NCI-H446 treated with DMSO at 0.1 percent for 48 hours (cell line): ENCODE data around the gene SEMA4B.
"Not testable (repeated sequence)": the region's sequence is repeated elsewhere in the genome, so short reads cannot be mapped to it uniquely, and the experiment has no call there.

ENCODE experiments used
- DNase-seq: peaks from one replicate; lab custom pipeline; 2025; lab: John Stamatoyannopoulos, UW

Gene SEMA4B

DNA sequence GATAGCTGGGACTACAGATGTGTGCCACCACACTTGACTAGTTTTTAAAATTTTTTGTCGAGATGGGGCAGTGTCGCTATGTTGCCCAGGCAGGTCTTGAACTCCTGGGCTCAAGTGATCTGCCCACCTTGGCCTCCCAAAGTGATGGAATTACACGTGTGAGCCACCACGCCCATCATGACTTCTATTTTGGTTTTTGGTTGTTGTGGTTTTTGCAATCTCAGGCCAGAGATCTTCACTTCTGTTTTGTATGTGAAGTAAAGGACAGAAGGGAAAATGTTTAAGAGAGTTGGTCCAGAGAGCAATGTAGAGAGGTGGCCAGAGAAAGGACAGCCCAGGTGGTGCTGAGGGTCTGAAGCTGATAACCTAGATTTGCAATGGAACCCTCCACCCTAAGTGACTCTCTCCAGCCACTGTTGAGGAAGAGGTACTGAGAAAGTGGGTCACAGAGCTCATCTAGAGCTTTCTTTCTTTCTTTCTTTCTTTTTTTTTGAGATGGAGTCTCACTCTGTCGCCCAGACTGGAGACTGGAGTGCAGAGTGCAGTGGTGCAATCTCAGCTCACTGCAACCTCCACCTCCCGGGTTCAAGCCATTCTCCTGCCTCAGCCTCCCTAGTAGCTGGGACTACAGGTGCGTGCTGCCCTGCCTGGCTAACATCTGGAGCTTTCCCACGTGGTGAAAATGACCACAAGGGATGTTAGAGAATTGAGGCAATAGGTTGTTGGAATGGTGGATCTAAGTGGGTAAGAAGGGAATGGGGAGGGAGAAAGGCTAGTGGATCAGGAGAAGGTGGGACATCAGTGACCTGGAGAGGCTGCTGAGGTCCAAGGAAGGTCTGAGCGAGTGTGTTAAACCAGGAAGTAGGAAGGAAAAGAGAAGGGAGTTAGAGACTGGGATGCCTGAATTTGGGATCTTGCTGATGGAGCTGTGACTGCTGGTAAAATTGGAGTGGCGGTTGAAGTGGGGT lies 22.4 kb upstream of the SEMA4B start:
- DNase-seq, result no peak

GRCh38 chr15:90181776-90182175 lies 19.4 kb upstream of the SEMA4B start:
- DNase-seq, result no peak

DNA sequence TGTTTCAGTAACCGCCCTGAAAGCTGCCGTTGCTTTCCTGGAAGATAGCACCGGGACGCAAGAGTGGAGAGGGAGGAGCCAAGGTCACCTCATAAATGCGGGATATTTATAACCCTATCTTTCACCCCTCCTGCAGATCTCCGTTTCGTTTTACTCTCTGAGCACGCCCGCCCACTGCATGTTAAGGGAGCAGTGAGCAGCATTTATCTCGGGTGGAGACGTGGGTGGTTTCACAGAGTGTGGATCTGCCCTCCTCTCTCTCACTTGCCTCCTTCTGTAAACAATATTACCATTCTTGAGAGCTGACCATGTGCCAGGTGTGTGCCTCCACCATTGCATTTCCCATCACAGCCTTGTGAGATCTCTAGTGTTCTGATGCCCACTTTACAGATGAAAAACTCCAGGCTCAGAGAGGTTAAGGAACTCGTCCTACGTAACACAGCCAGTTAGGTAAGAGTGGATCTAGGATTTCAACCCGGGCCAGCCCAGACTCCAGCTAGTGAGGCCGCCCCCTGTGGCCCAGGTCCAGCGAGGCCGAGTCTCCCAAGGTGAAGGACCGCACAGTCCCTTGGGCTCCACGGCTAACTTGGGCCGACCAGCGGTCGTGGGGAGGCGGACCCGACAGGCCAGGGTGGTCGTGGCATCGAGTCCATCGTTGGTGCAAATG lies 16.9 kb upstream of the SEMA4B start:
- DNase-seq, result no peak

DNA sequence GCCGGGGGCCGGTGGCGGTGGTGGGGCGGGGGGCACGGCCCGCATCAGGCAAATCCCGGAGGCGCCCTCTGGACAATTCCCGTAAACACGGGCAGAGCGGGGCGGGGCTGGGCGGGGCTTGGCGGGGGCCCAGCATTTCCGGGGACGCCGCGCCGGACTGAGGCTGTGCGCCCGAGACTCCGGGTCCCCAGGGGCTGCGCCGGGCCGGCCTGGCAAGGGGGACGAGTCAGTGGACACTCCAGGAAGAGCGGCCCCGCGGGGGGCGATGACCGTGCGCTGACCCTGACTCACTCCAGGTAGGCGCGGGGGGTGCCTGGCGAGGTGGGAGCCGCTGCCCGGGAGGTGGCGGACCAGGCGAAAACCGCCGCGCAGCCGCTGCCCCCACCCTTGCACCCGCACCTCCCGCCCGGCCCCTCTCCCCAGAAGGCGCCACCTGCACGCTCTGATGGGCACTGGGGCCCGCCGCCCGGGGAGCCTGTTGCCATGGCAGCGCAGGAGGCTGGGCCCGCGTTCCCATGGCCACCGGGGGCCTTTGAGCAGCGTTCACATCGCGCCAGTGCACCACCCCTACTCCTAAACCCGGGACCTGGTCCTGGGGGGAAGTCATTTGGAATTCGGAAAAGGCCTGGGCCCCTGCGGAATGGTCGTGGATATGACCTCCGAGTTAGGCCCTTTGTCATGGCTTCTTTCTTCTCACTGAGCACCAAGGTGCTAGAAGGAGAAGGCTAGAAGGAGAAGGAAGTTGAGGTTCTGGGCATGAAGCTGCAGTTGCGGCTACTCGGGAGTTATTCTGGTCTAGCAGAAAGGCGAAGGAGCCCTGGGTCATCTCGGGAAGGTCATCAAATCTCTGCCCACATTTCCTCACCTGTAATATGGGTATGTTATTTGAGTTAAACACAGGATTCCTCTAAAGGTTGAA lies 16.1 kb upstream of the SEMA4B start:
- no peak for DNase-seq

GRCh38 chr15:90187257-90187868 lies 13.8 kb upstream of the SEMA4B start:
- no peak for DNase-seq

- DNase-seq, result not testable (repeated sequence)
Measured at GRCh38 chr15:90188065-90188464, 13.1 kb upstream of the SEMA4B start.

DNA sequence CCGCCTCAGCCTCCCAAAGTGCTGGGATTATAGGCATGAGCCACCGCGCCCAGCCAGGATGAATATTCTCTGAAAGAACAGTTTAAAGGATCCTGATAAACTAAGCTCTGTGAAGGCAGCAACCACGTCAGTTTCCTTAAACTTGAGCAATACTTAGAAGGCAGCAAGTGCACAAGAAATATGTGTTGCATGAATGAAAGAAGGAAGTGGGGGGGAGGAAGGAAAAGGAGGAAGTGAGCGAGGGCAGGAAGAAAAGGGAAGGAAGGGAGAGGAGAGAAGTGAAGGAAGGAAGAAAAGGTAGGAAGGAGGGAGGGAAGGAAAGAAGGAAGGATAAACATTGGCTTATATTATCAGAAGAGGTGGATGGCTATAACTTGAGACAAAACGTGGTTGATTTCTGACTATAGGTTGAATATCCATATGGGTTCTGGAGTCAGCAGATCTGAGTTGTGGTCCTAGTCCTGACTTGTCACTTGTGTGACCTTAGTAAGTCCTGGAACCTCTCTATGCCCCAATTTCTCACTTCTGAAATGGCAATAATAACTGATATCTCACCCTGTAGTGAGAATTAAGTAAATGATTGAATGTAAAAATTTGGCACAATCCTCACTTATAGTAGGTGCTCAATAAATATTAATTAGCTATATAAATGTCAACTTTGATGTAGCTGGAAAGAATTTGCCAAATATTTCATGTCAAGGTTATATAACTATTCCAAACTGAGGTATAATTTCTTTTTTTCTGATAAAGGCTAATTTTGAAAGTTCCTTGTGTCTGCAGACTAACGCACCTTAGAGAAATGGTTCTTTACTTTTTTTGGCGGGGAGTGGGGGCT lies 12.0 kb upstream of the SEMA4B start:
- DNase-seq, result no peak

DNA sequence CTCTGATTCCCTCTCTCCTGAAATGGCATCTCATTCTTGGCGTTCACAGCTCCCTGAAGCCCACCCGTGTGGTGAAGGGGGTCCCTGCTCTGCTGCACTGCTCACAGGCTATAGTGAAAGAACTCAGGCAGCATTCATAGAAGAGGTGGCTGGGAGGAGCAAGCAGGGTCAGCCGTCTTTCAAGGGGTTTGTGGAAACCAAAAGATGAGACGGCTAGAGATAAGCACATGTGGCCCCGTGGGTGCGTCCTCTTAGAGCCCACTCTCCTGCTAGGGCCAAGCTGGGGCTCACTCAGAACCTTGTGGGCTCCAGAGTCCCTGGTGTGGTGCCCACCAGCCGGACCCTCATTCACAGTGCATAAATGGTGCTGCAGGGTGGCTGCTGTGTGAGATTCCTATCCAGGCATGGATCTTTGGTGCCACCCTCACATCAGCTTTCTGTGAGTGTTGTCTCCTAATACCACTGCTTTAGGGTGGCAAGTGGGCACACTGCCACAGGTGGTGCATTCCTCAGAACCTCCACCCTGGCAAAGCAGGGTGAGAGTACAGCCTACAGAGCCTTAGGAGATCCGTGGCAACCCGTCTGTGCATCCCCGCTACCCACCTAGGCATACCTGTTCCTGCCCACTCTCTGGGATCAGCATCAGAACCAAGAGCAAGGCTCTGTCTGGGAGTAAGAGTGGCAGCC lies 11.2 kb upstream of the SEMA4B start:
- no peak for DNase-seq

DNA sequence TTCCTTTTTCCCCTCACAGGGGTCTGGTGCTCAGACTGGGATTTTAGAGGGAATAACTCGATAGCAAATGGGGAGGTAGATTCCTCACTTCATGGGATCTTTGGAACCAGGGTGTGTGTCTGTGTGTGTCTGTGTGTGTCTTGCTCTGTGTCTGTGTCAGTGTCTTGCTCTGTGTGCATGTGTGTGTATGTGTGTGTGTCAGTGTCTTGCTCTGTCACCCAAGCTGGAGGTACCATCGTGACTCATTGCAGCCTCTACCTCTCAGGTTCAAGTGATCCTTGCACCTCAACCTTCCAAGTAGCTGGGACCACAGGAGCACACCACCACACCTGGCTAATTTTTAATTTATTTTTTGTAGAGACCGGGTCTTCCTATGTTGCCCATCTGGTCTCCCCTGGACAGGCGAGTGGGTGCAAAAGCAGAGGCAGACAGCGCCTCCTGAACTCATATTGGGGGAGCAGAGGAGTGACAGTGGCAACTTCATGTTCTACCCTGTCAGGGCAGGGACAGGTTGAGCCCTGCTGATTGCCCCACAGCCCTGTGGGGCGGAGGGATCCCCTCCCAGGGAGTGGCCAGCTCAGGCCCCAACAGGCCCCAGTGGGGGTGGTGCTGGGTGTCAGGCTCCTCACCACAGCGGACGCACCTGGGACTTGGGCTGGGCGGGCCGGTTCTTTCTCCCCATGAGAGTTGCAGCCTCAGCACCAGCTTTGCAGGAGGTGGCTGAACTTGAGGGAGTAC lies 10.4 kb upstream of the SEMA4B start:
- no peak for DNase-seq

DNA sequence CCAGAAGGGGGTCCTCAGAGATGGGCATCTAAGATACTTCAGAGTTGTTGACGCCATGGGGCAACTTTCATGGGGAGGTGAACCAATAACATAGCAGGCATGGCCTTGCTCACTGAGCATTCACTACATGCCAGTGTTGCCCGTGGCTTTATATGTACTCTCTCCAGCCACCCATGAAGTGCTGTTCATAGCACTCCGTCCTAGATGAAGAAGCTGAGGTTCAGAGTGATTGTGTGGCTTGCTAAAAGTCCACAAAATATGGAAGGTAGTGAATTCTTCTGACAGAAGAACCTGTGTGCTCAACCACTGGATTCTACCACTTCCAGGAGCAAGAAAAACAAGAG lies 9.8 kb upstream of the SEMA4B start:
- no peak for DNase-seq

DNA sequence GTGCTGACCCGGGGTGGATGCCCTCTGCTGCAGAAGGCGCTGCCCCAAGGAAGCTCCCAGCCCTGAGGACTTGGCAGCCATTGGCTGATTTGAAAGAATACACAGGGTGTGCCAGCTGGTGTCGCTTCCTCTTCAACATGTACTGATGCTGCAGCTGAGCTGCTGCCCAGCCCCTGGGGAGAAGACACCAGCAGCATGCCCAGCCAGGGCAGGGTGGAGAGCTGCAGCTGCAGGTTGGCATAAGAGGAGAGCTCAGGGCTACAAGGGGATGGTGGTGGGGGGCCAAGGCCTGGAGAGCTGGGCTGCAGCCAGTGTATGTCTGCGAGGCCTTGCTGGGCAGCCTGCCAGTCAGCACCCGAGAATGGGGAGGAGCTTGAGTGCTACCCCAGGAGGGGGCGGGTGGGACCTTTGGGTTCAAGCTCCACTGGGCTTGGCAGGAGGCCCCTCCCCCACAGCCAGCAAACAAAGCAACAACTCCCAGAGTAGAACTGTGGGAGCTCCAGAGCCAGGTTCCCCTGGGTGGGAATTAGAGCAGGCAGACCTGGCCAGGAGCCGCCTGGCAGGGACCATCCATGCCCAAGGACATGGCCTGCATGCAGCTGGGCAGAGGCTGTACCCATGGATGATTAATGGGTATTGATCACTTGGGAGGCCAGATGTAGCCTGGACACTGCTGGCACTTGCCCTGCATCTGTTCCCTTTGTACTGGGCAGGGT lies 9.2 kb upstream of the SEMA4B start:
- peak; percentile 72 for DNase-seq

DNA sequence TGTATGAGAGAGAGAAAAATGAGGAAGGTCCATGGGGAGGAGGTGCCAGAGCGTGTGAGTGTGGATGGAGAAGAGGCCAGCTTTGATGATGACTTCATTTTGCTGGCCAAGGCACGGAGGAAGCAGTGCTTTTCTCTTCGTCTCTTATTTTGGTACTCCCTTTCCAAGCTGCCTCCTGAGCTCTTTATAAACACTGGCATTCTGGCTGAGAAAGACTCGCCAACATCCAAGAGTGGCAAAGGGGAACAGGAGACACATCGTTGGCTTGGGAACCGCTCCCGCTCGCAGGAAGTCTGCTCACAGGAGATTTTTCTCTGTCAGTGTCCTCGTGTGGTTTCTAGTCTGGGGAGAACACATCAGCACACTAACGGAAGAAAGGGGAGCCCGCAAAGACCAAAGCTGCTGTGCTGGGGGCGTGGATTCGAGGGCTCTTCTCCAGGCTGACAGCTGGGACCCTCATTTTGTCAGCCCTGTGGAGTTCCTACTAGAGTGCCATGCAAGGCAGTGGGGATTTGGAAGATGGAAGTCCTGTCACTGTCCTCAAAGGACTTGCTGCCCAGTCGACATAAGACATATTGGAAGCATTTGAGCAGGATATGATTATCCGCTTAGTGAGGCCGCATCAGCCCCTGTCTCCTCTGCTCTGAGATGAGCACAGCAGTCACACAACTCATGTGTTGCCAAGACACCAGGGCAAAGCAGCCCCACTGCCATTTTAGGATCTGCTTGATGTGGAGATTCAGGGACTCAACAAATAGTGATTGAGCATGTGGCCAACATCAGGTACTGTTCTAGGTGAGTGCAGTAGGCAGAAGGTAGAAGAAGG lies 8.0 kb upstream of the SEMA4B start:
- peak; percentile 48 for DNase-seq

DNA sequence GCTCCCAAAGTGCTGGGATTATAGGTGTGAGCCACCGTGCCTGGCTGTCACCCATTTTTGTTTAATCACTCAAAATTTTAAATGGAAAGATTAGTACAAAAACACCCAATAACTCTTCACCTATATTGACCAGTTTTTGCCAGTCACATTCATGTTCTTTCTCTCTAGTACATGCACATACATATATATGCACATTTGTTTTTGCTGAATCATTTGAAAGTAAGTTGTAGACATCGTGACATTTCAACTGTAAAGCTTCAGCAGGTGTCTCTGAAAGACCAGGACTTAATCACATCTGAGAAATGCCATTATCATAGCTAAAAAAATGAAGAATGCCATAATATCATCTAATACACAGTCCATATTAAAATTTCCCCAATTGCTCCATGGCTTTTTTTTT lies 6.5 kb upstream of the SEMA4B start:
- DNase-seq, result no peak

DNA sequence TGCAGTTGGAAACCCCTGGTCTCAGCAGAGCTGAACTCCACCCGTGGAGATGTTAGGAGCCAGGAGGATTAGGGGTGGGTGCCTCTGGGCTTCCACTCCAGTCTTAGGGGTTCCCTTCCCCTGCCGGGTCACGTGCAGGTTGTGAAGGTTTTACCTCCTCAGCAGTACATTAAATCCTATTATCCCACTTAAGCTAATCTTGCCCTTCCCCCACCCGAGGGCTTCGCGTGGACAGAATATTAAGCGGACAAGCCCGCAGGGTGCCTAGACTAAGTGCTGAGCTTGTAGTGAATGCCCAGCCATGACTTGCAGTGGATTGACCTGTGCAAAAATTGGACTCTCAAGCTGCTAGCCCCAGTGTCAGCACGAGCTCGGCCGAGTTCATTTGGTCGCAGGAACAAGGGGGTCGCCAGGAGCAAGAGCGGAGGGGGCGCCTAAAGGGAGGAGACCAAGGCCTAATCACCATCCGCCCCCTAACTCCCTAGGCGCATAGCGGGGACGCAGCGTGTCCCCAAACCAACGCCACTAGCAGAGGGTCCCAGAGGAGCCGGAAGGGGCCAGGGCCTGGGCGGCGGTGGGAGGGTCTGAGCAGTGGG lies 498 bp upstream of the SEMA4B start:
- no peak for DNase-seq

DNA sequence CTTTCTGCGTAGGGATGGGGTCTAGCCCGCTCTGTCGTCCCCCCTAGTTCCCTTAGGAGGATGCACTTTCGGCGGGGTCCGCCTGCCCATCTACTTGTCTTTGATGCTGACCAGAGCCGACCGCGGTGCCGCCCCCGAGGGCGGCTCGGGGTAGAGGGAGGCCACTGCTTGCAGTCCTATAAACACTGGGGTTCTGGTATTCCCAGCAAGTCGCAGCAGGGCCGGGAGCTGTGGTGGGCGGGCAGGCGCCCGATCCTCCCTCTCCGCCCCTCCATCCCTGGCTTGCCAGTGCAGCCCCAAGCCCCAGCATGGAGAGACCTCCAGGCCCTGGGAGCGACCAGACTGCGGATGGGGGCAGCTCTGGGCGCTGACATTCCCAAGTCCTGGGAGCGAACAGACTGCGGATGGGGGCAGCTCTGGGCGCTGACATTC lies 830 bp downstream of the SEMA4B start:
- no peak for DNase-seq

DNA sequence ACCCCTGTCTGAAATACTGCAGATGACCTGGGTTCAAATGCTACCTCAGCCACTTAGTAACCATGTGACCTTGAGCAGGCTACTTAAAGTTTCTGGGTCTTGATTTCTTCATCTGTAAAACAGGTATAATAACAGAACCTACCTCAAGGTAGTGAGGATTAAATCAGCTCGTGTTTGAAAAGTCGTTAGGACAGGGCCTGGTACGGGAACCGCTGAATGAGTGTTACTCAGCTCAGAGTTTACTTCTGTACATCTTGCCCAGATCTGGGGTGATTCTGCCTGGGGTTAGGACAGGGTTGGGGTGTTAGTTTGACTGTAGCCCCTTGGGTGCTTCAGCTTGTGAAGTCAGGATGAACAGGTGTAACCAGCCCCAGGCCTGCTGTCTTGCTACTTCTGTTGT lies 1.8 kb downstream of the SEMA4B start:
- DNase-seq, result no peak

GRCh38 chr15:90203473-90203872 lies 2.3 kb downstream of the SEMA4B start:
- DNase-seq, result no peak

- no peak for DNase-seq
Measured at GRCh38 chr15:90203922-90204321, 2.8 kb downstream of the SEMA4B start.
